Endothelial cell of umbilical vein (primary cell): ENCODE measurements around the gene ATP9B. TPM values are rescaled to one million over a fixed set of nuclear protein-coding genes. Genes with fewer than 3 reads are reported as not detected.

Source experiments
- BruUV-seq: library from RNA; stranded (reverse); fragments of 400-500 nt; replicated peaks from 2 replicates; lab custom pipeline; 2021; lab: Mats Ljungman, UMichigan
- CTCF ChIA-PET: fragments of 300-600, 350-600 bp; sonication (Branson Sonifier 250); formaldehyde crosslinking; loops from one replicate; lab custom pipeline; 2021; ENCODE audit warnings: antibody characterized with exemption, inconsistent platforms; lab: Charles Lee
- POLR2A ChIA-PET: fragments of 300-600, 350-600 bp; sonication (Branson Sonifier 250); formaldehyde crosslinking; loops from one replicate; lab custom pipeline; 2021; ENCODE audit warnings: antibody characterized with exemption, inconsistent platforms; lab: Charles Lee
- DNase-seq: peaks from one replicate; pipeline ENCODE4 v3.0.0-alpha.2; 2011; ENCODE audit warnings: low read depth, low spot score
- FAIRE-seq: peaks from 2 replicates; lab custom pipeline; 2011; peaks lifted over from hg19 to GRCh38; lab: Jason Lieb, UNC
- H2AFZ ChIP-seq: 2 replicates; pipeline ENCODE4 v1.6.0; 2012; ENCODE audit warnings: low read depth, low read length, control low read depth, inconsistent platforms
- H3K27ac ChIP-seq: 2 replicates; pipeline ENCODE4 v1.5.1; 2011; ENCODE audit warnings: low read depth, mild to moderate bottlenecking, control low read depth, low read length, moderate library complexity; ENCODE audit not compliant: insufficient read depth
- H3K27me3 ChIP-seq, 2 experiments: 2 replicates each; pipeline versions ENCODE4 v1.6.0 to v1.6.1; 2011; ENCODE audit warnings: low read length in 2 of 2, mixed read lengths in 1 of 2; ENCODE audit not compliant: control insufficient read depth in 2 of 2, insufficient read depth in 2 of 2
- H3K36me3 ChIP-seq, 2 experiments: 2 replicates in 1 of 2; 3 replicates in 1 of 2; pipeline ENCODE4 v1.5.1; 2011; ENCODE audit warnings: low read length in 2 of 2, mild to moderate bottlenecking in 1 of 2, moderate library complexity in 1 of 2; ENCODE audit not compliant: control insufficient read depth in 2 of 2, insufficient read depth in 2 of 2; ENCODE audit errors: extremely low read depth in 1 of 2
- H3K4me1 ChIP-seq: 3 replicates; pipeline ENCODE4 v1.5.1; 2011; ENCODE audit warnings: mild to moderate bottlenecking, low read length; ENCODE audit not compliant: control insufficient read depth, insufficient read depth; ENCODE audit errors: extremely low read depth
- H3K4me2 ChIP-seq: 2 replicates; pipeline ENCODE4 v1.6.1; 2011; ENCODE audit warnings: low read length, control low read depth, mixed read lengths; ENCODE audit not compliant: insufficient read depth
- H3K4me3 ChIP-seq, 3 experiments: fragments of 200-600 bp in 1 of 3; sonication (generic), shearing (Covaris generic) in 1 of 3; replicated peaks in 1 of 3; 2 replicates each; pipeline ENCODE4 v1.5.1; 2011 to 2016; ENCODE audit warnings: control low read depth in 3 of 3, low read length in 3 of 3, mild to moderate bottlenecking in 2 of 3, inconsistent platforms in 1 of 3, low read depth in 1 of 3, moderate library complexity in 1 of 3; ENCODE audit not compliant: insufficient read depth in 1 of 3
- H3K79me2 ChIP-seq: 2 replicates; pipeline ENCODE4 v1.6.0; 2012; ENCODE audit warnings: low read length, inconsistent platforms; ENCODE audit not compliant: control insufficient read depth, insufficient read depth
- H3K9ac ChIP-seq: replicated peaks from 2 replicates; pipeline ENCODE3; 2011; ENCODE audit warnings: low read length, control low read depth; ENCODE audit not compliant: insufficient read depth; ENCODE audit errors: extremely low read depth
- H3K9me1 ChIP-seq: replicated peaks from 3 replicates; pipeline ENCODE4 v1.6.0; 2011; ENCODE audit warnings: mild to moderate bottlenecking, low read length; ENCODE audit not compliant: control insufficient read depth, insufficient read depth; ENCODE audit errors: extremely low read depth
- H3K9me3 ChIP-seq: replicated peaks from 2 replicates; pipeline ENCODE4 v1.5.1; 2012; ENCODE audit warnings: low read length, inconsistent platforms; ENCODE audit not compliant: control insufficient read depth, insufficient read depth
- H4K20me1 ChIP-seq: replicated peaks from 2 replicates; pipeline ENCODE3; 2011; ENCODE audit warnings: mild to moderate bottlenecking, low read length; ENCODE audit not compliant: control insufficient read depth, insufficient read depth; ENCODE audit errors: extremely low read depth
- EZH2 ChIP-seq: IDR thresholded peaks from 2 replicates; pipeline ENCODE4 v1.6.1; 2012; ENCODE audit warnings: borderline replicate concordance, low read depth, mild to moderate bottlenecking, moderate library complexity, low read length, inconsistent platforms; ENCODE audit not compliant: severe bottlenecking
- FOS ChIP-seq: IDR thresholded peaks from 2 replicates; pipeline ENCODE4 v1.6.1; 2011; ENCODE audit warnings: mild to moderate bottlenecking, low read length, moderate library complexity, borderline replicate concordance; ENCODE audit not compliant: insufficient read depth
- GATA2 ChIP-seq: IDR thresholded peaks from 2 replicates; pipeline ENCODE4 v1.7.0; 2011; ENCODE audit warnings: low read depth, mild to moderate bottlenecking, moderate library complexity, mixed read lengths, low read length; ENCODE audit not compliant: insufficient read length, insufficient read depth
- JUN ChIP-seq: IDR thresholded peaks from 2 replicates; pipeline ENCODE4 v1.6.1; 2011; ENCODE audit warnings: borderline replicate concordance, low read depth; ENCODE audit not compliant: insufficient read length, insufficient read depth
- MAX ChIP-seq: IDR thresholded peaks from 2 replicates; pipeline ENCODE4 v1.6.1; 2011; ENCODE audit not compliant: insufficient read depth, insufficient read length
- MYC ChIP-seq: IDR thresholded peaks from one replicate; pipeline ENCODE4 v1.6.1; 2011; ENCODE audit warnings: mild to moderate bottlenecking, low read depth, low read length
- POLR2A ChIP-seq: IDR thresholded peaks from 2 replicates; pipeline ENCODE4 v1.6.1; 2012; ENCODE audit warnings: low read depth, mild to moderate bottlenecking, control low read depth, low read length
- POLR2AphosphoS5 ChIP-seq: IDR thresholded peaks from 2 replicates; pipeline ENCODE4 v1.6.1; 2012; ENCODE audit warnings: low read depth, mild to moderate bottlenecking, control low read depth, low read length, moderate library complexity; ENCODE audit not compliant: insufficient read depth
- dilution Hi-C: fragments of 300-500 bp; cut with MboI; formaldehyde crosslinking; loops from one replicate; pipeline ENCODE4 v1.15.0; 2019; ENCODE audit warnings: low sequenced_read_pairs; ENCODE audit not compliant: extremely low pct_ligation_motif_present
- intact Hi-C: fragments of 100-400 bp; cut with micrococcal nuclease; formaldehyde crosslinking; loops from one replicate; pipeline ENCODE4 v1.10.0; 2022
- polyA plus RNA-seq, 4 experiments: library from polyadenylated mRNA; depleted of rRNA in 3 of 4; stranded (reverse) in 3 of 4; unstranded in 1 of 4; fragments of >200 nt; gene quantifications; 2 replicates each; pipeline versions ENCODE4 v1.2.1 to v1.2.3, GENCODE V29; 2011 to 2012; ENCODE audit warnings: missing spikeins in 1 of 4
- total RNA-seq: library from RNA; stranded (reverse); gene quantifications from 2 replicates; pipeline ENCODE4 v1.2.3, GENCODE V29; 2021
- TF ChIP-seq, protein P1 (sequence below), 2 donors: IDR thresholded peaks; 1 replicate in 1 of 2; 2 replicates in 1 of 2; pipeline ENCODE4 v1.5.1; 2011; ENCODE audit warnings: low read length in 2 of 2, mild to moderate bottlenecking in 2 of 2, moderate library complexity in 2 of 2, control low read depth in 1 of 2, inconsistent platforms in 1 of 2, low read depth in 1 of 2; ENCODE audit not compliant: insufficient read depth in 1 of 2; ENCODE audit errors: extremely low read depth in 1 of 2

The ATP9B gene
- total and polyA plus RNA-seq, 2 donors (not counting 3 experiments of a cell fraction or from before 2014, with no cell fraction given): 14.6 to 18.2 TPM

DNA sequence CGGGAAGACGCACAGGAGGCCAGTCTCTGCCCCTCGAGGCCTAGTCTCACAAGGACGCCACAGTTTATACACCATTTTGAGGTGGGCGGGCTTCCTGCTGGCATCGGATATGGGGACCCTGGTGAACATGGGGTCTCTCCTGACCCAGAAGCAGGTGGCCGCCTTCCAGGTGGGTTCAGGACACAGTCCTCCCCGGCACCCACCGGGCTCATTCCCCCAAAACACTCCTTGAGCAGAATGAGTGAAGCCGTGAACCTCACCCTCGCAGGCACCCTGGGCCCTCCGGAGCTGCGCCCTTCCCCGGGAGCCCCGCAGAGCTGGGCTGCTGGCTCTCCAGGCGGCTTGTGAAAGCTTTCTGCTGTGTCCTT lies 333.0 kb downstream of the ATP9B start:
- no TSS peak for BruUV-seq
- Histone ChIP-seq H3K36me3 (no peaks in the 10 kb centered on the region), H2AFZ (no peak overlapping the region), H4K20me1 (no peaks in the 10 kb centered on the region), H3K79me2 (peaks cover 32% of the 10 kb centered on the region), H3K4me1 (peaks cover 55% of the 10 kb centered on the region), H3K9me1 (no peaks in the 10 kb centered on the region), H3K4me3 (no peak overlapping the region), H3K9ac (no peak overlapping the region), H3K27ac (no peak overlapping the region), H3K9me3 (no peaks in the 10 kb centered on the region), H3K27me3 (no peaks in the 10 kb centered on the region), H3K4me2 (no peak overlapping the region)
- FAIRE-seq (no peak), DNase-seq (no peak)
- intact Hi-C loops: loop anchor here (2.0 kb wide), 1 partner anchor 83 kb away; no protein-coding TSS in a partner anchor
- dilution Hi-C loops: no loop called here
- ChIA-PET CTCF (interaction anchor here (0.9 to 2.2 kb wide), 3 partner anchors 9 to 128 kb away, joined by 3 to 12 read pairs (median 5); no protein-coding TSS in a partner anchor), POLR2A (no interaction called here)
- TF ChIP-seq JUN (no peak), GATA2 (no peak), FOS (no peak), POLR2A (no peak), POLR2AphosphoS5 (no peak)

DNA sequence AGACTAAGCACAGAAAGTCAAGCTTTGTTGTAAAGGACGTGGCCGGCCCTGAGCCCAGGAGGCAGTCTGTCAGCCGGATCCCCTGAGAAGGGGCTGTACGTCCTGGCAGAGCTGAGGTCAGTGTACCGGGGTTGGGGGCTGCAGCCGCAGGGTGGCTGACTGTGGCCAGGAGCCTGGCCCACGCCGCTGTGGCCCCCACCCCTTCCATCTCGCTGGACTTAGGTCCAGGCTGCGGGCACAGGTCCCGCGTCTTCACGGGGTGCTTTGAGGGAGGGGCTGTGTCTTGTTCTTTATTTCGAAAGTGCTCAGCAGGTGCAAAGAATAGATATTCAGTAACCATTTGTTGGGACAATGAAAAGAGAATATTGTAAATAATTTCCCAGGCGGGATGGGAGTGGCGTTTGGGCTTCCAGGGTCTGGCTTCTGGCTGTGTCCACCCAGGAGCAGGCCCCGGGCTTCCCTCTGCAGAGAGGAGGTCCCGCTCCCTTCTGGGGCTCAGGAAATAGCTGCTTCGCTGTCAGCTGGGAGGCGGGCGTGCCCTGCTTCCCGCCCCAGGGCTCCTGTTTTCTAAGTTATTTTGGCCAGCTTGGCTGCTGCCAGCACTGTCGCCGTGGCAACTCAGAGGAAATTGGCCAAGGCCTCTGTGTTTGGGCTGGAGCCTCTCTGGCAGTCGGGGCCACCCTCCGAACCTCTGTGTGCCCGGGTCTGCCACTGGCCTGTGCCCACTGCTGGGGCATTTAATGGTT lies 334.0 kb downstream of the ATP9B start:
- dilution Hi-C loops (no loop called here), intact Hi-C loops (loop anchor here (2.0 kb wide), 1 partner anchor 82 kb away; no protein-coding TSS in a partner anchor)
- no peaks in the 10 kb centered on the region for H3K36me3 ChIP-seq
- POLR2A ChIA-PET: interaction anchor here (1.5 kb wide), 1 partner anchor 10 kb away, joined by 6 read pairs; no protein-coding TSS in a partner anchor
- H3K9me3 ChIP-seq: no peaks in the 10 kb centered on the region
- TF ChIP-seq MAX (no peak), MYC (no peak), JUN (no peak), EZH2 (no peak), POLR2A (no peak)
- TF ChIP-seq, protein P1, sequence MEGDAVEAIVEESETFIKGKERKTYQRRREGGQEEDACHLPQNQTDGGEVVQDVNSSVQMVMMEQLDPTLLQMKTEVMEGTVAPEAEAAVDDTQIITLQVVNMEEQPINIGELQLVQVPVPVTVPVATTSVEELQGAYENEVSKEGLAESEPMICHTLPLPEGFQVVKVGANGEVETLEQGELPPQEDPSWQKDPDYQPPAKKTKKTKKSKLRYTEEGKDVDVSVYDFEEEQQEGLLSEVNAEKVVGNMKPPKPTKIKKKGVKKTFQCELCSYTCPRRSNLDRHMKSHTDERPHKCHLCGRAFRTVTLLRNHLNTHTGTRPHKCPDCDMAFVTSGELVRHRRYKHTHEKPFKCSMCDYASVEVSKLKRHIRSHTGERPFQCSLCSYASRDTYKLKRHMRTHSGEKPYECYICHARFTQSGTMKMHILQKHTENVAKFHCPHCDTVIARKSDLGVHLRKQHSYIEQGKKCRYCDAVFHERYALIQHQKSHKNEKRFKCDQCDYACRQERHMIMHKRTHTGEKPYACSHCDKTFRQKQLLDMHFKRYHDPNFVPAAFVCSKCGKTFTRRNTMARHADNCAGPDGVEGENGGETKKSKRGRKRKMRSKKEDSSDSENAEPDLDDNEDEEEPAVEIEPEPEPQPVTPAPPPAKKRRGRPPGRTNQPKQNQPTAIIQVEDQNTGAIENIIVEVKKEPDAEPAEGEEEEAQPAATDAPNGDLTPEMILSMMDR (IDR thresholded peaks at IDR 0.05; ENCODE audit: extremely low read depth in 1 of 2, insufficient read depth in 1 of 2, low read depth in 1 of 2, low read length in 2 of 2): no peak
- no peak overlapping the region for H2AFZ ChIP-seq
- peaks cover 47% of the 10 kb centered on the region for H3K4me1 ChIP-seq
- CTCF ChIA-PET: interaction anchor here (0.6 to 2.2 kb wide), 11 partner anchors 10 to 127 kb away, joined by 3 to 12 read pairs (median 4); no protein-coding TSS in a partner anchor
- FAIRE-seq (peak; percentile 75), DNase-seq (peak; percentile 75)
- H4K20me1 ChIP-seq: no peaks in the 10 kb centered on the region
- BruUV-seq: no TSS peak
- peak overlapping the region in 2 of 3 experiments; percentile 5 to 14 for H3K4me3 ChIP-seq
- H3K9ac ChIP-seq: peak overlapping the region; percentile 59
- no peaks in the 10 kb centered on the region for H3K9me1 ChIP-seq
- no peaks in the 10 kb centered on the region for H3K27me3 ChIP-seq
- H3K4me2 ChIP-seq: peak overlapping the region; percentile 86
- peak overlapping the region; percentile 78 for H3K27ac ChIP-seq
- peaks cover 32% of the 10 kb centered on the region for H3K79me2 ChIP-seq
